CD4-positive, alpha-beta T cell (primary cell): ENCODE results near the gene CUL7. TPM values are rescaled to one million over a fixed set of nuclear protein-coding genes. Genes with fewer than 3 reads are reported as not detected.

Experiments used
- ATAC-seq: fragments of 200-7000 bp; cut with Tn5 transposase; one replicate; pipeline ENCODE4 v1.10.0; 2022; ENCODE audit warnings: mild to moderate bottlenecking; ENCODE audit not compliant: poor library complexity
- CTCF ChIA-PET: fragments of 350-600 bp; sonication (Branson Sonifier 250); formaldehyde crosslinking; loops from one replicate; lab custom pipeline; 2021; ENCODE audit warnings: antibody characterized with exemption, inconsistent platforms; lab: Charles Lee
- POLR2A ChIA-PET: fragments of 350-600 bp; sonication (Branson Sonifier 250); formaldehyde crosslinking; loops from one replicate; lab custom pipeline; 2021; ENCODE audit warnings: antibody characterized with exemption, inconsistent platforms; lab: Charles Lee
- DNase-seq, 14 experiments: peaks; one replicate each; pipeline ENCODE4 v3.0.0-alpha.2; 2013 to 2020; ENCODE audit warnings: mixed read lengths in 2 of 14
- H3K27ac ChIP-seq, 2 donors: one replicate each; pipeline versions ENCODE4 v1.5.1 to v1.7.0; 2013; ENCODE audit warnings: low read length in 2 of 2, low read depth in 1 of 2, mild to moderate bottlenecking in 1 of 2
- H3K27me3 ChIP-seq, 2 experiments: 1 replicate in 1 of 2; 2 replicates in 1 of 2; pipeline versions ENCODE4 v1.6.1 to v1.7.0; 2013; ENCODE audit warnings: low read length in 2 of 2, control low read depth in 1 of 2, mild to moderate bottlenecking in 1 of 2, moderate library complexity in 1 of 2; ENCODE audit not compliant: insufficient read depth in 2 of 2, control insufficient read depth in 1 of 2
- H3K36me3 ChIP-seq: one replicate; pipeline ENCODE4 v1.6.1; 2013; ENCODE audit warnings: low read length, control low read depth; ENCODE audit not compliant: insufficient read depth
- H3K4me1 ChIP-seq: one replicate; pipeline ENCODE4 v1.6.1; 2013; ENCODE audit warnings: low read length, control low read depth; ENCODE audit not compliant: insufficient read depth
- H3K4me3 ChIP-seq: one replicate; pipeline ENCODE4 v1.5.1; 2013; ENCODE audit warnings: mild to moderate bottlenecking, low read length, moderate library complexity
- H3K9me3 ChIP-seq, 2 experiments: 1 replicate in 1 of 2; 2 replicates in 1 of 2; pipeline versions ENCODE4 v1.6.1 to v1.7.0; 2013; ENCODE audit warnings: low read length in 2 of 2, mild to moderate bottlenecking in 2 of 2, control low read depth in 1 of 2, moderate library complexity in 1 of 2; ENCODE audit not compliant: control insufficient read depth in 1 of 2, insufficient read depth in 1 of 2
- H3K27ac Mint-ChIP-seq: one replicate; pipeline ENCODE4 v1.8.0; 2020; ENCODE audit warnings: mixed read lengths
- H3K27me3 Mint-ChIP-seq: one replicate; pipeline ENCODE4 v1.8.0; 2021; ENCODE audit warnings: mixed read lengths
- H3K36me3 Mint-ChIP-seq: one replicate; pipeline ENCODE4 v1.8.0; 2021; ENCODE audit warnings: low read depth, mixed read lengths
- H3K4me1 Mint-ChIP-seq: one replicate; pipeline ENCODE4 v1.8.0; 2021; ENCODE audit warnings: low read depth, mixed read lengths
- H3K4me3 Mint-ChIP-seq: one replicate; pipeline ENCODE4 v1.8.0; 2020; ENCODE audit warnings: mild to moderate bottlenecking, mixed read lengths
- H3K9me3 Mint-ChIP-seq: one replicate; pipeline ENCODE4 v1.8.0; 2020; ENCODE audit warnings: mixed read lengths
- CTCF ChIP-seq: fragments of 200-600 bp; IDR thresholded peaks from one replicate; pipeline ENCODE4 v1.8.0; 2022; ENCODE audit warnings: antibody characterized with exemption, mild to moderate bottlenecking
- intact Hi-C, 2 experiments: fragments of 100-400 bp; cut with DNase I in 1 of 2; cut with micrococcal nuclease in 1 of 2; formaldehyde crosslinking; loops; one replicate each; pipeline versions ENCODE4 v1.15.1 to v1.9.0; 2023 to 2025; cut with DNase I, micrococcal nuclease
- total RNA-seq, 174 experiments: library from RNA in 2 of 174; stranded (reverse) in 2 of 174; gene quantifications; one replicate each; pipeline ENCODE4 v1.2.3 and lab custom pipeline; 2021 to 2026

Gene CUL7
- total RNA-seq, 2 experiments from 2014 or later: 5.9 to 6.9 TPM

- Mint-ChIP-seq H3K36me3 (peaks cover 68% of the 10 kb centered on the region), H3K9me3 (no peaks in the 10 kb centered on the region), H3K4me3 (peak within 1 kb of the TSS; percentile 98), H3K27ac (peak within 1 kb of the TSS; percentile 83), H3K4me1 (peaks cover 38% of the 10 kb centered on the region), H3K27me3 (no peaks in the 10 kb centered on the region)
- TF ChIP-seq CTCF: no peak
- ChIA-PET POLR2A (interaction anchor here (0.6 to 3.5 kb wide), 12 partner anchors 7 to 275 kb away, joined by 3 to 25 read pairs (median 6); partner anchors contain the start of genes CNPY3, CUL7, KLC4 and KLHDC3), CTCF (interaction anchor here (1.6 to 1.9 kb wide), 2 partner anchors 32 to 120 kb away, joined by 3 to 4 read pairs; partner anchors contain the start of gene CUL7)
- ATAC-seq (peak; percentile 73), DNase-seq (peak; percentile 33 to 80 (median 63))
- Histone ChIP-seq H3K4me1 (peaks cover 52% of the 10 kb centered on the region), H3K9me3 (no peaks in the 10 kb centered on the region), H3K27ac (peak within 1 kb of the TSS; percentile 57 to 62), H3K4me3 (peak within 1 kb of the TSS; percentile 84), H3K27me3 (no peaks in the 10 kb centered on the region), H3K36me3 (peaks cover 54% of the 10 kb centered on the region)
- intact Hi-C loops: no loop called here
Observed at GRCh38 chr6:43021270-43022047, 32.2 kb downstream of the CUL7 start, which contains the start of gene RRP36. TSS of gene RRP36 (plus strand) at chr6:43021623. CDS start at chr6:43021655, 32 bp downstream.

- no peak for TF ChIP-seq CTCF
- Mint-ChIP-seq H3K9me3 (no peaks in the 10 kb centered on the region), H3K27me3 (no peaks in the 10 kb centered on the region), H3K27ac (peak overlapping the region; percentile 83), H3K4me3 (peak overlapping the region; percentile 98), H3K36me3 (peaks cover 64% of the 10 kb centered on the region), H3K4me1 (peaks cover 44% of the 10 kb centered on the region)
- Histone ChIP-seq H3K9me3 (no peaks in the 10 kb centered on the region), H3K27ac (peak overlapping the region; percentile 57 to 62), H3K4me3 (peak overlapping the region; percentile 84), H3K36me3 (peaks cover 53% of the 10 kb centered on the region), H3K27me3 (no peaks in the 10 kb centered on the region), H3K4me1 (peaks cover 59% of the 10 kb centered on the region)
- POLR2A ChIA-PET: interaction anchor here (0.6 to 3.5 kb wide), 11 partner anchors 12 to 275 kb away, joined by 3 to 25 read pairs (median 6); partner anchors contain the start of genes CNPY3, CUL7, KLC4 and MRPL2
- CTCF ChIA-PET: interaction anchor here (1.6 to 1.9 kb wide), 2 partner anchors 33 to 120 kb away, joined by 3 to 4 read pairs; partner anchors contain the start of gene CUL7
- intact Hi-C loops: no loop called here
- DNase-seq (peak in 1 of 14 experiments; percentile 20), ATAC-seq (no peak)
Observed at GRCh38 chr6:43020847-43021246, 32.8 kb downstream of the CUL7 start.

GRCh38 chr6:43020052-43020705 lies 33.5 kb downstream of the CUL7 start:
- ChIA-PET CTCF (interaction anchor here (1.6 kb wide), 1 partner anchor 119 kb away, joined by 3 read pairs; no protein-coding TSS in a partner anchor), POLR2A (interaction anchor here (1.0 to 3.5 kb wide), 6 partner anchors 33 to 154 kb away, joined by 3 to 25 read pairs (median 20); partner anchors contain the start of genes CNPY3, CUL7, KLC4 and MRPL2)
- no peak for ATAC-seq
- H3K27me3 ChIP-seq: no peaks in the 10 kb centered on the region
- intact Hi-C loops: no loop called here
- H3K4me3 Mint-ChIP-seq: peak overlapping the region; percentile 86
- H3K9me3 Mint-ChIP-seq: no peaks in the 10 kb centered on the region
- H3K4me3 ChIP-seq: no peak overlapping the region
- peaks cover 65% of the 10 kb centered on the region for H3K4me1 ChIP-seq
- H3K27ac ChIP-seq: peak overlapping the region in 1 of 2 donors; percentile 62
- H3K9me3 ChIP-seq: no peaks in the 10 kb centered on the region
- DNase-seq: no peak
- no peaks in the 10 kb centered on the region for H3K27me3 Mint-ChIP-seq
- TF ChIP-seq CTCF: no peak
- H3K36me3 Mint-ChIP-seq: peaks cover 60% of the 10 kb centered on the region
- peaks cover 48% of the 10 kb centered on the region for H3K36me3 ChIP-seq
- H3K27ac Mint-ChIP-seq: peak overlapping the region; percentile 26
- peaks cover 46% of the 10 kb centered on the region for H3K4me1 Mint-ChIP-seq
